A673 (cell line): Measurements from ENCODE around the gene SBF2.

Source experiments
- EZH2 ChIP-seq: fragments of 200-600 bp; sonication (generic); IDR thresholded peaks from 2 replicates; pipeline ENCODE4 v1.6.1; 2017; ENCODE audit warnings: borderline replicate concordance, low read depth, mild to moderate bottlenecking, mixed read lengths, antibody characterized with exemption, low read length; ENCODE audit not compliant: poor library complexity, severe bottlenecking
- TF ChIP-seq, protein P1 (sequence below): fragments of 300-800, 200-600 bp; sonication (generic); conservative IDR thresholded peaks from 2 replicates; pipeline ENCODE4 v1.5.1; 2017; ENCODE audit warnings: low read depth, mild to moderate bottlenecking, antibody characterized with exemption, low read length, moderate library complexity, mixed read lengths

GRCh38 chr11:10274726-10275125, 19.3 kb downstream of the SBF2 start:
- TF ChIP-seq, protein P1, sequence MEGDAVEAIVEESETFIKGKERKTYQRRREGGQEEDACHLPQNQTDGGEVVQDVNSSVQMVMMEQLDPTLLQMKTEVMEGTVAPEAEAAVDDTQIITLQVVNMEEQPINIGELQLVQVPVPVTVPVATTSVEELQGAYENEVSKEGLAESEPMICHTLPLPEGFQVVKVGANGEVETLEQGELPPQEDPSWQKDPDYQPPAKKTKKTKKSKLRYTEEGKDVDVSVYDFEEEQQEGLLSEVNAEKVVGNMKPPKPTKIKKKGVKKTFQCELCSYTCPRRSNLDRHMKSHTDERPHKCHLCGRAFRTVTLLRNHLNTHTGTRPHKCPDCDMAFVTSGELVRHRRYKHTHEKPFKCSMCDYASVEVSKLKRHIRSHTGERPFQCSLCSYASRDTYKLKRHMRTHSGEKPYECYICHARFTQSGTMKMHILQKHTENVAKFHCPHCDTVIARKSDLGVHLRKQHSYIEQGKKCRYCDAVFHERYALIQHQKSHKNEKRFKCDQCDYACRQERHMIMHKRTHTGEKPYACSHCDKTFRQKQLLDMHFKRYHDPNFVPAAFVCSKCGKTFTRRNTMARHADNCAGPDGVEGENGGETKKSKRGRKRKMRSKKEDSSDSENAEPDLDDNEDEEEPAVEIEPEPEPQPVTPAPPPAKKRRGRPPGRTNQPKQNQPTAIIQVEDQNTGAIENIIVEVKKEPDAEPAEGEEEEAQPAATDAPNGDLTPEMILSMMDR, result no peak
- no peak for TF ChIP-seq EZH2
